Lower lobe of right lung (tissue), 2 donors: Measurements from ENCODE around the gene EPGN. TPM values are rescaled to one million over a fixed set of nuclear protein-coding genes. Genes with fewer than 3 reads are reported as not detected.

Experiments
- ATAC-seq, 2 donors: fragments of 200-7000 bp; cut with Tn5 transposase; one replicate each; pipeline ENCODE4 v1.9.1; 2020 to 2022; ENCODE audit warnings: mild to moderate bottlenecking in 2 of 2, moderate library complexity in 2 of 2
- DNase-seq: peaks from one replicate; pipeline ENCODE4 v3.0.0-alpha.2; 2020
- H3K27ac ChIP-seq: fragments of 200-600 bp; one replicate; pipeline ENCODE4 v1.8.0; 2022
- H3K27me3 ChIP-seq: fragments of 200-600 bp; one replicate; pipeline ENCODE4 v1.8.0; 2022; ENCODE audit warnings: low read depth
- H3K36me3 ChIP-seq: fragments of 200-600 bp; one replicate; pipeline ENCODE4 v1.8.0; 2022; ENCODE audit warnings: mild to moderate bottlenecking
- H3K4me1 ChIP-seq: fragments of 200-600 bp; one replicate; pipeline ENCODE4 v1.8.0; 2022
- H3K4me3 ChIP-seq: fragments of 200-600 bp; one replicate; pipeline ENCODE4 v1.8.0; 2022; ENCODE audit warnings: mild to moderate bottlenecking
- H3K9me3 ChIP-seq: fragments of 200-600 bp; one replicate; pipeline ENCODE4 v1.8.0; 2022
- CTCF ChIP-seq: fragments of 200-600 bp; IDR thresholded peaks from one replicate; pipeline ENCODE4 v1.8.0; 2022; ENCODE audit warnings: antibody characterized with exemption, mild to moderate bottlenecking
- intact Hi-C: fragments of 100-400 bp; cut with DNase I; formaldehyde crosslinking; loops from one replicate; pipeline ENCODE4 v1.11.0; 2022
- long read RNA-seq: library from polyadenylated mRNA; unstranded; transcript quantifications from one replicate; pipeline ENCODE4 v2.0.0, GENCODE V29; 2021
- total RNA-seq: library from RNA; stranded (reverse); fragmentation: NEBNext Ultra II Directional; extraction: Animal tissue kit (Norgen Biotek cat#: 25700); gene quantifications from one replicate; pipeline ENCODE4 v1.2.1, GENCODE V29; 2021
- donor health status: DM: no; HTN: yes; CAD: no; lungs with severe emphysema.

Gene EPGN
- 2.5 TPM for total RNA-seq
- long read RNA-seq, partial matches to known transcripts: 0 of 1 reads
- long read RNA-seq, other reads (novel, unspliced or antisense): 0 of 1 reads

GRCh38 chr4:74308215-74308614, at the start of gene EPGN:
EPGN (plus strand) TSS chr4:74308470; CDS start chr4:74308534, 64 bp downstream.
- Histone ChIP-seq H3K27ac (no peak within 1 kb of the TSS), H3K36me3 (no peaks in the 10 kb centered on the region), H3K4me3 (no peak within 1 kb of the TSS), H3K4me1 (no peaks in the 10 kb centered on the region), H3K9me3 (no peaks in the 10 kb centered on the region), H3K27me3 (no peaks in the 10 kb centered on the region)
- no peak for TF ChIP-seq CTCF
- ATAC-seq (no peak), DNase-seq (no peak)
- intact Hi-C loops: no loop called here

GRCh38 chr4:74258963-74259362, 49.3 kb upstream of the EPGN start:
- Histone ChIP-seq H3K4me1 (no peaks in the 10 kb centered on the region), H3K27me3 (no peaks in the 10 kb centered on the region), H3K4me3 (no peak overlapping the region), H3K9me3 (no peaks in the 10 kb centered on the region), H3K36me3 (no peaks in the 10 kb centered on the region), H3K27ac (no peak overlapping the region)
- intact Hi-C loops: no loop called here
- ATAC-seq: no peak
- no peak for DNase-seq
- no peak for TF ChIP-seq CTCF

GRCh38 chr4:74260036-74260435, 48.2 kb upstream of the EPGN start:
- no peak for TF ChIP-seq CTCF
- Histone ChIP-seq H3K4me1 (no peaks in the 10 kb centered on the region), H3K27me3 (no peaks in the 10 kb centered on the region), H3K4me3 (no peak overlapping the region), H3K36me3 (no peaks in the 10 kb centered on the region), H3K9me3 (no peaks in the 10 kb centered on the region), H3K27ac (no peak overlapping the region)
- no peak for ATAC-seq
- intact Hi-C loops: no loop called here
- DNase-seq: no peak

DNA sequence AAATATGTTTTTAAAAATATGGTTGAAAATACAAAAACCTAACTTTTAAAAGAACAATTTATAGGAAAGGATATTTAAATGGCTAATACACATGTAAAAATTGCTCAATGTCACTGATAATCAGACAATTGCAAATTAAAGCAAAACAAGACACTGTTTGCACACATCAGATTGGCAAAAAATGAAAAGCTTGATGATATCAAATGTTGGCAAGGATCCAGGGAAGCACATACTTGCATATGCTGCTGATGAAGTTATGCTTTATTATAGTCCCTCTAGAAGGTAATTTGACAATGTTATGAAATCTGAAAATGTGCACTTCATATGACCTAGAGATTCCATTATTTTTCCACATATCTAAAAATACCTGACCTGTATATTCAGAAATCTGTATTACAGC, 45.7 kb upstream of the EPGN start:
- TF ChIP-seq CTCF: no peak
- H3K4me3 ChIP-seq: no peak overlapping the region
- no peaks in the 10 kb centered on the region for H3K9me3 ChIP-seq
- H3K27ac ChIP-seq: no peak overlapping the region
- no peaks in the 10 kb centered on the region for H3K36me3 ChIP-seq
- ATAC-seq (no peak), DNase-seq (no peak)
- intact Hi-C loops: no loop called here
- H3K27me3 ChIP-seq: no peaks in the 10 kb centered on the region
- no peaks in the 10 kb centered on the region for H3K4me1 ChIP-seq

GRCh38 chr4:74263551-74263950, 44.7 kb upstream of the EPGN start:
- no peaks in the 10 kb centered on the region for H3K9me3 ChIP-seq
- DNase-seq: no peak
- H3K27ac ChIP-seq: no peak overlapping the region
- intact Hi-C loops: no loop called here
- TF ChIP-seq CTCF: no peak
- no peaks in the 10 kb centered on the region for H3K36me3 ChIP-seq
- no peak overlapping the region for H3K4me3 ChIP-seq
- H3K27me3 ChIP-seq: no peaks in the 10 kb centered on the region
- no peak for ATAC-seq
- no peaks in the 10 kb centered on the region for H3K4me1 ChIP-seq

DNA sequence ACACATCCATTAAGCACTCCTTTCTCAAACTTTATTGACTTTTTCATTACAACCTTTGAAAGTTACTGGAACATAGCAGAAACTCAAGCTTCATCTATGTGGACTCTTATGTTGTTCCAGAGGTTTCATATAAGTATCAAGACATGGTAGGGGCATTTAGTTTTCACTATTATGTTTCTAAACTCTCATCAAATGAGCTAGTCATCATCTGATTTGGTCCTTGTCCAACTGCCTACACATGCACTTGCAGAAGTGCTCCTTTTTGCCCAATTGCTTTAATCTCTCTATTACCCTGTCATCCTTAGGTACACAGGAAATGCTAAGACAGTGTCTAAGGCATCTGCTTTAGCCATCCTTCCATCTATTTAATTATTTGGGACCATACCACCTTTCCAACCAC, 42.2 kb upstream of the EPGN start:
- Histone ChIP-seq H3K27me3 (no peaks in the 10 kb centered on the region), H3K4me3 (no peak overlapping the region), H3K36me3 (no peaks in the 10 kb centered on the region), H3K4me1 (no peaks in the 10 kb centered on the region), H3K27ac (no peak overlapping the region), H3K9me3 (no peaks in the 10 kb centered on the region)
- intact Hi-C loops: no loop called here
- no peak for DNase-seq
- ATAC-seq: no peak
- TF ChIP-seq CTCF: no peak
